NCI-H524 (cell line): ENCODE data around the gene SFTPA1.
"Not testable (repeated sequence)": the region's sequence is repeated elsewhere in the genome, so short reads cannot be mapped to it uniquely, and the experiment has no call there.

Experiments used
- DNase-seq, 2 experiments: peaks; one replicate each; lab custom pipeline; 2025; lab: John Stamatoyannopoulos, UW

SFTPA1 gene

GRCh38 chr10:79610601-79611191, at the start of gene SFTPA1:
TSS of gene SFTPA1 (plus strand) at chr10:79610939. CDS start at chr10:79611826, 887 bp downstream.
- DNase-seq = no peak

- DNase-seq = no peak
Observed at GRCh38 chr10:79561257-79561656, 49.5 kb upstream of the SFTPA1 start.

- peak; percentile 16 to 58 for DNase-seq
Observed at GRCh38 chr10:79562135-79562756, 48.5 kb upstream of the SFTPA1 start.

GRCh38 chr10:79563426-79563825, 47.3 kb upstream of the SFTPA1 start:
- no peak for DNase-seq

GRCh38 chr10:79570624-79571023, 40.1 kb upstream of the SFTPA1 start:
- DNase-seq = not testable (repeated sequence)

GRCh38 chr10:79579361-79579760, 31.4 kb upstream of the SFTPA1 start:
- DNase-seq = no peak

- no peak for DNase-seq
Observed at GRCh38 chr10:79581044-79581443, 29.7 kb upstream of the SFTPA1 start.

GRCh38 chr10:79582096-79582495, 28.6 kb upstream of the SFTPA1 start:
- DNase-seq = peak; percentile 50 to 79

- not testable (repeated sequence) for DNase-seq
Observed at GRCh38 chr10:79582954-79583353, 27.8 kb upstream of the SFTPA1 start.

GRCh38 chr10:79583488-79584024, 27.2 kb upstream of the SFTPA1 start:
- DNase-seq = no peak

- no peak for DNase-seq
Observed at GRCh38 chr10:79585870-79586527, 24.7 kb upstream of the SFTPA1 start.

GRCh38 chr10:79586933-79587332, 23.8 kb upstream of the SFTPA1 start:
- no peak for DNase-seq

- DNase-seq = no peak
Observed at GRCh38 chr10:79588800-79589199, 21.9 kb upstream of the SFTPA1 start.

- DNase-seq = no peak
Observed at GRCh38 chr10:79593377-79593776, 17.4 kb upstream of the SFTPA1 start.

- DNase-seq = not testable (repeated sequence)
Observed at GRCh38 chr10:79594565-79594964, 16.2 kb upstream of the SFTPA1 start.

GRCh38 chr10:79595510-79595909, 15.2 kb upstream of the SFTPA1 start:
- DNase-seq = no peak

- DNase-seq = not testable (repeated sequence)
Observed at GRCh38 chr10:79599644-79600043, 11.1 kb upstream of the SFTPA1 start.

- peak in 1 of 2 experiments; percentile 0 for DNase-seq
Observed at GRCh38 chr10:79601939-79602338, 8.8 kb upstream of the SFTPA1 start.

- DNase-seq = peak in 1 of 2 experiments; percentile 72
Observed at GRCh38 chr10:79602953-79603352, 7.8 kb upstream of the SFTPA1 start.

GRCh38 chr10:79604294-79604693, 6.4 kb upstream of the SFTPA1 start:
- DNase-seq = no peak

- DNase-seq = no peak
Observed at GRCh38 chr10:79605308-79605707, 5.4 kb upstream of the SFTPA1 start.

- peak in 1 of 2 experiments; percentile 49 for DNase-seq
Observed at GRCh38 chr10:79608505-79609375, 2.0 kb upstream of the SFTPA1 start.
